GM20431 (cell line): ENCODE measurements around the gene FOXE1.

Experiments used
- in situ Hi-C: fragments of 300-500 bp; cut with MseI, MboI; formaldehyde crosslinking; loops from one replicate; pipeline ENCODE4 v1.15.0; 2020; ENCODE audit warnings: low sequenced_read_pairs; ENCODE audit not compliant: unreplicated experiment

FOXE1 gene

GRCh38 chr9:97860451-97861147 lies 7.6 kb downstream of the FOXE1 start:
- in situ Hi-C loops, result no loop called here

- in situ Hi-C loops, result no loop called here
Measured at GRCh38 chr9:97861148-97861475, 8.1 kb downstream of the FOXE1 start.

- in situ Hi-C loops, result no loop called here
Measured at GRCh38 chr9:97863314-97863713, 10.3 kb downstream of the FOXE1 start.

GRCh38 chr9:97864396-97864795 lies 11.4 kb downstream of the FOXE1 start:
- in situ Hi-C loops, result no loop called here

GRCh38 chr9:97866300-97866699 lies 13.3 kb downstream of the FOXE1 start:
- in situ Hi-C loops, result no loop called here

DNA sequence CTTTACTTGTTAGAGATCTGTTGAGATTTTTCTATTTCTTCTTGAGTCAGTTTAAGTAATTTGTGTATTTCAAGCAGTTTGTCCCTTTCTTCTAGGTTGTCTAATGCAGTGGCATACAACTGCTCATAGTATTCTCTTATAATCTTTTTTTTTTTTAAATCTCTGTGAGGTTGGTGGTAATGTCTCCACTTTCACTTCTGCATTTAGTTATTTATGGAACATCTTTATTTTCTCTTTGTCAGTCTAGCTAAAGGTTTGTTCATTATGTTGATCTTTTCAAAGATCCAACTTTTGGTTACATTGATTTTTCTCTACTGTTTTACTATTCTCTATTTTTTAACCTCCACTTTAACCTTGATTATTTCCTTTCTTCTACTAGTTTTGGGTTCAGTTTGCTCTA lies 13.8 kb downstream of the FOXE1 start:
- in situ Hi-C loops, result no loop called here

DNA sequence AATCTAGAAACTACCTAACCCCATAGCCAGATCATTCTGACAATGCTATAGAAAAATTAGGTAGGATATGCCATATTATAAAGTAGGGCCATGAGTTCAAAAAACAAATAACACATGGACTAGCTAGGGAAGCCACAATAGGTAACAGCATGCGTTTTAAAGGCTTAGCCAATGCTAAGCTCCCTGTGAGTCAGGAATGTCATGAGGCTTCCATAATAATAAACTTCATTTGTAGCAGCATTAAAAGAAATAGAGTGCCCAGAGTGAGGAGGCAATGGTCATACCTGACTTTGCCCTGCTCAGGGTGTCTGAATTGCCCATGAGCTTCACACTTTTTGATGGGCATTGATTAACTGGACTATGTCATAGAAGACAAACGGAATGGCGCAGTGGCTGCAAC lies 15.8 kb downstream of the FOXE1 start:
- in situ Hi-C loops, result no loop called here

- in situ Hi-C loops, result no loop called here
Measured at GRCh38 chr9:97873425-97873824, 20.4 kb downstream of the FOXE1 start.

DNA sequence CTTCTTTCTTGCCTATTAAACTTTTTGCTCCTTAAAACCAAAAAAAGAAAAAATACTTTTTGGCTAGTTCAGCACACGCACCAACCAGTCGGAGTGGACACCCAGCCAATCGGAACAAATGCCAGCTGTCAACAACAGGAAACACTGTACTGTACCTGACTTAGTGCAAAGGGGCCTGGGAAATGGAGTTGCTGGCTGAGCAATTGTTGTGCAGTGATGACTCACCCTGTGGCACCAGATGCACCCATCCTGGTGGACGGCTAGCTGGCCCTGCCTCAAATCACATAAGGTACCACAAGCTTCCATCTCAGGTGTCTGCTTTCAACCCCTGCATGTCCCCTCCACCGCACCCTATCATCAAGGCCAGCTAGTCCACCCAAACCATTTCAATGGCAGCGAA lies 20.9 kb downstream of the FOXE1 start:
- in situ Hi-C loops, result no loop called here

DNA sequence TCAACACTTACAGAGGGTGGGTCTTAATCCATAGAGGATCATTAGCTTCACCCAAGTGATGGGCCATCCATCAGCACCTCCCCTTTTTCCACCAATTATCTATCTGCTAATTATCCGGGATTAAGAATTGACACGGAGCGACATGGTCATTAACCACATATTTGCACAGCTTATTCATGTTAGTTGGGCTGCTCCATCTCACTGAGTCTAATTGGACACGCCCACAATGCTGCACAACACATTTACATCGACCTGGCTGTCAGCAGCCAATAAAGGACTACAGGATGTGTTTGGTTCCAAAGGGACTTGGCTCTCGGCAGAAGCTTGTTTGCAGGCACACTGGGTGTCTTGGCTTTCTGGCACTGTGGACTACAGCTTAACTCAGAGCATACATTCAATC lies 21.6 kb downstream of the FOXE1 start:
- in situ Hi-C loops, result no loop called here

DNA sequence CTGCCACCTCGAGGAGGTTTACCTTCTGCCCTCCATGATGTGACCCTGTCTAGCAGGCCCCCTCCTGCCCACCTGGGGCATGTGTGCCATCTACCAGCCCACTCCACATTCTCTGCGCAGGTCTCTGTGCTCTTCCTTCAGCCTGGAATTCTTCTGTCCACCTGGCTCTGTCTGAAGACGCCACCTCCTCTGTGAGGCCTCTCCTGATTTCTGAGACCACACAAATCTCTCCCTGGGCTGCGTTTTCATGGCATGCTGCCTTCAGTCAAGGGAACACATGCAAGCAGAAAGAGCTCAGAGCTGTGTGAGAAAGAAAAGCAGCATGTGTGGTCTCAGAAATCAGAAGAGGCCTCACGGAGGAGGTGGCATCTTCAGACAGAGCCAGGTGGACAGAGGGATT lies 22.1 kb downstream of the FOXE1 start:
- in situ Hi-C loops, result no loop called here

DNA sequence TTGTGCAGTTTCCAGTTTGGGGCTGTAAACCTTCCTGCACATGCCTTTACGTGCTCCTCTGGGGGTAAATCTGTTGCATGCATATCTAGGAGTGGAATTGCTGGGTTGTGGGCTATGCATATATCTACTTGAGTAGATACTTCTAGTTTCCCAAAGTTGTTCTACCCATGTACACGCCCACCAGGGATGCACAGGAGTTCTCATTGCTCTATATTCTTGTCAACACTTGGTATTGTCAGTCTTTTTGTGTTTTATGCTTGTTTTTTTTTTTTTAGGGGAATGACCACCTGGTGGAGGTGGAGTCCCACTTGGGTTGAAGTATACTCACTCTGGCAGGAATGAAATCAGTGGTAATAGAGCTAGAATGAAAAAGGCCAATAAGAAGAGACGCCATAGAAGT lies 23.0 kb downstream of the FOXE1 start:
- in situ Hi-C loops, result no loop called here

- in situ Hi-C loops, result no loop called here
Measured at GRCh38 chr9:97880336-97880735, 27.3 kb downstream of the FOXE1 start.

- in situ Hi-C loops, result loop anchor here (10.0 kb wide), 1 partner anchor 175 kb away; no protein-coding TSS in a partner anchor
Measured at GRCh38 chr9:97889941-97890887, 37.2 kb downstream of the FOXE1 start.

- in situ Hi-C loops, result loop anchor here (10.0 kb wide), 1 partner anchor 177 kb away; no protein-coding TSS in a partner anchor
Measured at GRCh38 chr9:97891736-97892135, 38.7 kb downstream of the FOXE1 start.

DNA sequence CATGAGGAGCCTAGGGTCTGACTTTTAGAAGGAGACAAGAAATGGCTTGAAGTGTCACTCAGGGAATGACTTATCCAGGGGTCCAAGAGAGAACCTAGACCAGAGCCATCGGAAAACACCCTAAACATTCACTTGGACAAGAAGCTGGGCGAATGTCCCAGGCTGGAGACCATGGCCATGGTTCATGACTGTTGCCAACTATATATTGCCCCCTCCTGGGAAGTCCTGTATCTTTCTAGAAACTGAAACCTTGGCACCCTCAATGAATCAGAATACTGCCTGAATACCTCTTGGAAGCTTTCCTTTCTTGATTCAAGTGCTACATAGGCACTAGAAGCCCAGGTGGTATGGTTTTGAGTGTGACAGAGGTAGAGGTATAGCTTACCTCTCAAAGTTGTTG lies 39.4 kb downstream of the FOXE1 start:
- in situ Hi-C loops, result loop anchor here (10.0 kb wide), 1 partner anchor 178 kb away; no protein-coding TSS in a partner anchor

- in situ Hi-C loops, result loop anchor here (10.0 kb wide), 1 partner anchor 180 kb away; no protein-coding TSS in a partner anchor
Measured at GRCh38 chr9:97895211-97895610, 42.2 kb downstream of the FOXE1 start.

- in situ Hi-C loops, result loop anchor here (10.0 kb wide), 1 partner anchor 181 kb away; no protein-coding TSS in a partner anchor
Measured at GRCh38 chr9:97895695-97896332, 42.8 kb downstream of the FOXE1 start.

- in situ Hi-C loops, result loop anchor here (25.0 kb wide), 1 partner anchor 362 kb away; the partner anchor contains the start of gene TBC1D2
Measured at GRCh38 chr9:97900103-97900737, 47.2 kb downstream of the FOXE1 start.
